Stimulated activated naive CD8-positive, alpha-beta T cell treated with anti-CD3 and anti-CD28 coated beads, Interleukin-15, Interleukin-2, amounts not matched to agents 100 U/mL and 50 U/mL, for 24 hours (primary cell): Measurements from ENCODE around the gene IGF2R.

Experiments
- ATAC-seq: fragments of 150-1000 bp; cut with Tn5 transposase; one replicate; pipeline ENCODE4 v1.10.0; 2021
- DNase-seq: peaks from one replicate; pipeline ENCODE4 v3.0.0; 2021

Gene IGF2R

DNA sequence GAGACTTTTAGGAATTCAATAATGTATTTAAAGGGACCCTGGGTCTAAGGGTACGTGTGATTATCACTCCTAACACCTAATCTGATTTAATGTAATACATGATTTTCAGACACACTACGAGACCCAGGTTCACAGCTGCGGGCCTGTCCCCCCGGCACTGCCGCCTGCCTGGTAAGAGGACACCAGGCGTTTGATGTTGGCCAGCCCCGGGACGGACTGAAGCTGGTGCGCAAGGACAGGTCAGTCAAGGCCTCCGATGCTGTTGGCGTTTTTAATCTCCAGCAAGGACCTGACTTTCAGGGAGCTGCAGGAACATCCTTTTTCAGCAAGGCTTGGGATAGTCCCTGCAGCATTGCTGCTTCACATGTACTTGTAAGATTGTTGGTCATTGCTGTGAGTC, 58.2 kb downstream of the IGF2R start:
- DNase-seq (no peak), ATAC-seq (no peak)

DNA sequence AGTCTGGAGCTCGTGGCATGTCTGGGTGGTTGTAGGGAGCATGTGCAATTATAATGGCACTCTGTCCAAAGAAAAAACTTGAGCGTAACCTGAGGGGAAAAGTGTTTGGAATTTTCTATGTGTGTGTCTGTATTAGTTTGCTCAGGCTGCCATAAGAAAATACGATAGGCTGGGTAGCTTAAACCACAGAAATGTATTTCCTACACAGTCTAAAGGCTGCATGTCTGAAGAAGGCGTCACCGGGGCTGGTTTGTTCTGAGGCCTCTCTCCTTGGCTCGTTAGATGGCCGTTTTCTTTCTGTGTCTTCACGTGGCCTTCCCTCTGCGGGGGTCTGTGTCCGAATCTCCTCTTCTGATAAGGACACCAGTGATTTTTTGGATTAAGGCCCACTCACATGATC, 59.0 kb downstream of the IGF2R start:
- ATAC-seq (no peak), DNase-seq (no peak)

DNA sequence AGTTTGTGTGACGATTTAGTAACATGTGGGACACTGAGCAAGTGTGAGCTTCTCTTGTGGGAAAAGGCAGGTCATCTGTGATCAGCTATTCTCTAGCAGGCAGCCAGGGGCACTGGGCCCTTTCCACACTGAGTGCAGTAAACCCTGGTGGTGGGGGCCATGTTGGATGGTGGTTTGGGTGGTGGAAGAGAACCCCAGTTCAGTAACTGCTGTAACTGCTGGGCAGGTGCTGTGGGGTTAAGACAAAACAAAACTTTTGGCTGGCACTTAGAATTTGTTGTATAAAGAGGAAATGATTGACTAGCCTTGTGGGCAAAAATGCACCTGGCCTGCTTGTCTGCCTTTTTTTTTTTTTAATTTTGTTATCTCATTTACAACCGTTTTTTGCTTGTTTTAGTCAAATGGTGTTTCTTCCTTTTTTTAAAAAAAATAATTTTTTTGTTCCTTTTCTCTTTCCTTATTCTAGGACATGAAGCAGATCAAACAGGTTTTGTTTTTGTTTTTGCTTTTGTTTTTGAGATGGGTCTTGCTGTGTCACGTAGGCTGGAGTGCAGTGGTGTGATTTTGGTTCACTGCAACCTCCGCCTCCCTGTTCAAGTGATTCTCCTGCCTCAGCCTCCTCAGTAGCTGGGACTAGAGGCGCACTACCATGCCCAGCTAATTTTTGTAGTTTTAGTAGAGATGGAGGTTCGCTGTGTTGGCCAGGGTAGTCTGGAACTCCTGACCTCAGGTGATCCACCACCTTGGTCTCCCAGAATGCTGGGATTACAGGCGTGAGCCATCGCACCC, 59.8 kb downstream of the IGF2R start:
- ATAC-seq: peak; percentile 53
- no peak for DNase-seq

DNA sequence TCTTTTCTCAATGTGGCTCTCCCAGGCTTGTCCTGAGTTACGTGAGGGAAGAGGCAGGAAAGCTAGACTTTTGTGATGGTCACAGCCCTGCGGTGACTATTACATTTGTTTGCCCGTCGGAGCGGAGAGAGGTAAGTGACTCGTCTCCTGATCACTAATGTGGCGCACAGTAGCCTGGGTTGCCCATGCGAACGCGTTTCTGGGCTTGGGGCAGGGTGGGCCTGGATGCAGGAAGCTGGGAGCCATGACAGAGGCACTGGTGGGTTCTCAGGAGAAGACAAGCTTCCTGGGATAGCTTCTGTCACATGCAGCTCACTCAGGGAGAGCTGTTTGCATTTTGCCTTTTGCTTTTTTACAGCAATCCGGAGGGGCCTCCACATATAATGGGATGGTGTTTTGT, 60.6 kb downstream of the IGF2R start:
- no peak for ATAC-seq
- no peak for DNase-seq

DNA sequence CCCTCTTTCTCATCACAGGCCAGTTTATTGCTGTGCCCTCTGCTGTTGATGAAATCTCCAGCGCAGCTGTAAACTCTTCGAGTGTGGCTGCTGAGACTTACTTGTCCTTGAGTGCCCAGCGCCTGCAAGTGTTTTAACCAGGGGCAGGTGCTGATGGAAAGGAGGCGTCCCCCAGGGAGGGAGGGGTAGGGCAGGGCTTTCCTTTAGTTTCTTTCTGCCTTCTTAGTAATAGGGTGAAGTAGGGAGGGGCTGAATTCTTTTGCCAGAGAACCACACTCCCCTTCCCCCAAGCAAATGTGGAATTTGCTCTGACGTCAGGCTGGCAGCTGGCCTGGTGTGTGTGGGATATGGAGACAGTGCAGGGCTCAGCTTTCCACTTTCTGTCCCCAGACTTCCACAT, 61.2 kb downstream of the IGF2R start:
- DNase-seq: no peak
- ATAC-seq: no peak

DNA sequence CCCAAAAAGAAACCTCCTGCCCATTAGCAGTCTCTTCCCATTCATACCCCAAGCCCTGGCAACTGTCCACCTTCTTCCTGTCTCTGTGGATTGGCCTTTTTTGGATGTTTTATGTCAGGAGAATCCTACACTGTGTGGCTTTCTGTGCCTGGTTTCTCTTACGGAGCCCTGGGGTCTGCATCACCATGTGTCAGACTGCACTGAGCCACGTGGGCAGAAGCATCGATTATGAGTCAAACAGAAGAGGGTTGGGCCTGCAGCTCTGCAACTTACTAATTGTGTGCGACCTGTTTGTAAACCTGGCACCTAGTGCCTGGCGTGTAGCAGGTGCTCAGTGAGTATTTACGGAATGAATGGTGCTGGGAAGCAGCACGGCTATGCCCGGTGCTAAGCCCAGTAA, 62.6 kb downstream of the IGF2R start:
- DNase-seq: no peak

DNA sequence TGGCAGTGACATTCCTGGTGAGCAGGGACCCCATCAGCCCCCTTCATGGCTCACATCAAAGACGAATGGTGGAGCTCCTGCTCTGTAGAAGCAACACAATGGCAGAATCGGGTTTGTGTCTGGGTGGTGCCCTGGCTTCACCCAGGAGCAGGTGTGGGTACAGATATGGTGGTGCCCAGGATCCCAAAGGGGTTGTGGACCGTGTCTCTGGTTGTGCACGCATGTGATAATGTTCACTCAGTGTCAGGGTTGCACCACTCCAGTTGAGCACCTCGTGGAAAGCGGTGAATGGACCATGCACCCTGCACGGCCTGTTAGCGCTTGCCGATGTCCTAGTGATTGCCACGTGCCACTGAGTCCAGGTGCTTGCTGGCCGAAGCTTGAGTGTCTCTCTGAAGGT, 63.0 kb downstream of the IGF2R start:
- DNase-seq (no peak), ATAC-seq (no peak)

More for the DNA sequence above, 62.6 kb downstream of the IGF2R start:
- no peak for ATAC-seq

DNA sequence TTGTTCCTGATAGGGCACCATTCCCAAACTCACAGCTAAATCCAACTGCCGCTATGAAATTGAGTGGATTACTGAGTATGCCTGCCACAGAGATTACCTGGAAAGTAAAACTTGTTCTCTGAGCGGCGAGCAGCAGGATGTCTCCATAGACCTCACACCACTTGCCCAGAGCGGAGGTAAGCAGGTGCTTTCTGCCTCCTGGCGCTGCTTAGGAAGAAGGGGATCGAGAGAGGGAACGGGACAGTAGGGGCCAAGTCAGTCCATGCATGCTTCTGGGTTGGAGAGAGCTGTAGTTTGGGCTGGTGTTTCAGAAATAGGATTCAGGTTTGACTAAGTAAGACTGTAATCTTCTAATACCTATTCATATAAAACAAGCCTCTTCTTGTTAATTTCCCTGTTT, 63.7 kb downstream of the IGF2R start:
- ATAC-seq (no peak), DNase-seq (no peak)

DNA sequence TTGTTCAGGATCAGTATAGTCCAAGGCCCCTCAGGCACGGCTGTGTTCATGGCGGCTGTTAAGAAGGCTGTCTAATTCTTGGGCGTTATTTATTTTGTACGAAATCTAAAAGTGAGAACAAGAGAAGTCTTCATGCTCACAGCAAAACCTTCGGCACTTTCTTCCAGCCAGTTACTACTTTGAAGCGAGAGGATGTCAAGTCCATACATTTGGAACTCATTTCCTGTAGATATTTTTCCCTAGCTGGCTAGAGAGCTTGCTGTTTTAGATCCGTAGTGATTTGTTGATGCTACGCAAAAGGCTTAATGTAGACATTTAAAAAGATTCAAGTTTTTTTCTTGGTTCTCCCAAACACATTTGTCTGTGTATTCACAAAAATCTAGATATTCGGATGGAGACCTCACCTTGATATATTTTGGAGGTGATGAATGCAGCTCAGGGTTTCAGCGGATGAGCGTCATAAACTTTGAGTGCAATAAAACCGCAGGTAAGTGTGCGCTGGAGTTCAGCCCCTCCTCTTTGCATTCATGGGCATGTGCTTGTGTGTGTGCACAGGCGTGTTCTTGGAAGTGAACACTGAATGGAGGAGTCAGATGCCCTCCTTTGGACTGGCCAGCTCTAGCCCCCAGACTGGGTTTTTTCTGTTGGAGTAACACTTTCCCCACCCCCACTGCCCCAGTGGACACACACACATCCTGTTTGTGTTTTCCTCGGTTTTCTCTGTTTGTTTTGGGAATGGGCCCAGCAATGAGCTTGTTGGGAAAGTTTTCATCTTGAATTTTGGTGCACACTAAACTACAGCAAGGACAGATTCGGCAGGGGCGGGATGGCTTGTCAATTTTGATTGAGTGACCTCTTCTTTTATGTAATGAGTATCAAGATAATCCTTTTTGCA, 65.4 kb downstream of the IGF2R start:
- no peak for DNase-seq
- no peak for ATAC-seq

DNA sequence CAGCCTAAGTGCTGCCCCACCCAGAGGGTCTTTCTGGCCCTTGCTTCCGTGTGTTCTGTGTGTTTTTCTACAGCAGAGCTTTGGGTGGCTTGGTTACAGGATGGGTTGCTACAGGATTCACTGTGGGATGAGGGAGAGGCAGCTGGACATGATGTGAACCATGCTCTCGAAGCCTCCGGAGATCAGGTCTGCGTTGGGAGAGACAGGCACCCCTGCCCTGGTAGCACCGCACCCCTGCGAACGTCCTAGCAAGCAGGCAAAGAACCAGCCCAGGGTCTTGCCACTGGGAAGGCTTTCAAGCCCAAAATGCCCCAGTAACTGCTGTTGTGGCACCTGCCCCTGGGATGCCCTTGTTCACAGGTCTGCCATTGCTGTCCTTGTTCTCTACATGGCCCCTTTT, 66.4 kb downstream of the IGF2R start:
- DNase-seq: no peak
- ATAC-seq: no peak

DNA sequence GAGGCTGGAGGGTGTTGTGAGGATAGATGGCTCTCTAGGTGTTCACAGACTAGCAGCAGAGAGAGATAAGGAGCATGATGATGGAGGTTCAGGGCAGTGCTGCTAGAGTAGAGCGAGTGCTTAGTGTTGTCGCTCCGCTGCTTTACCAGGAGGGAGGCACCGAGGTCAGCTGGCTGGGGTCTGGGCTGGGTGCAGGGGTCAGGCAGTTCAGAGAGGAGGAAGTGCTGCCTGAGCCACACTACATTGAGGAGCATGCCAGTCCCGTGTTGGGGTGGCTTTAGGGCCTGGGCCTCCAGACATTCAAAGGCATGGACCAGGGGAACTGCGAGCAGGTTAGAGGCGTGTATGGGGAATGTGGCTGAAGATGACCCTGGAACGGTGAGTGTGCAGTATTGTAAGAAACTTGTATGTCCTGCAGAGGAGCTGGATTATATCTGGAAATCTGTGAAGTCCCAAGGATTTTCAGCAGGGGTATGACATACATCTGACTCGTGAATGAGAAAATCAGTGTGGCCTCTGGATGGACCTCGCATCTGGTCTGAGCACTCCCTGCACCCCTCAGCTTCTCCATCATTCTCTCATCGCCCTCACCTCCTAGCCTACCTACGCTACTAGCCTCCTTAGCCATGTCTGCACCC, 66.9 kb downstream of the IGF2R start:
- DNase-seq: no peak
- no peak for ATAC-seq

DNA sequence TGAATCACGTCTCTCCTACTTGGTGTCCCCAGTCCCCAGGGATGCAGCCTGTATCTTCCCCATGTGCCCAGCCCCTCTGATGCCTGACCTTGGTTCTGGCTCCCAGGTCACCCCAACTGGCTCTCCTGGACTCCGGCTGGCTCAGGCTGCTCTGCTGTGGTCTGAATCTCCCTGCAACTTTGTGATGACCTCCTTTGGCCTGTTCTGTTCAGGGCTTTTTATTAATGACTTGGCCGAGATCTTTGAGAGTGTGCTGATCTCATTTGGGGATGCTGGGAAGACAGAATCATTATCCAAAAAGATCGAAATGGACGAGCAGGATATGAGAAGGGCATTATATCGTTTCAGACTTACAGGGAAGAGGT, 67.4 kb downstream of the IGF2R start:
- DNase-seq (no peak), ATAC-seq (no peak)

DNA sequence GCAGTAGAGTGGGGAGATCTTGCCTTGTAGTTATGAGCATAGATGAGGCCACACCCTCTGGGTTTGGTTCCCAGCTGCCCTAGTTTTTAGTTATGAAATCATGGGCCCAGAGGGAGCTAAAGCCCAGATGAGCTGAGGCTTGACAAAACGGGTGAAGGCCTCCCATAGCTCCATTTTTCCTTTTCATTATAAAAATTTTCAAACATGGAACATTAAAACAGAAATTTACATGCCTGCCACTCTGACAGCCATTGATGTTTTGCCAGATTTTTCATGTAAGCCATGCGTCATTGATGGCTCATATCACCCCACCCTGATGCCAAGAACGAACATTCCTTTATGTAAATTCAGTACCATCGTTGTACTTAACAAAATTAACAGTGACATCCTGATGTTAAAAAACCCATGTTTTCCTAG, 67.9 kb downstream of the IGF2R start:
- ATAC-seq: no peak
- no peak for DNase-seq

DNA sequence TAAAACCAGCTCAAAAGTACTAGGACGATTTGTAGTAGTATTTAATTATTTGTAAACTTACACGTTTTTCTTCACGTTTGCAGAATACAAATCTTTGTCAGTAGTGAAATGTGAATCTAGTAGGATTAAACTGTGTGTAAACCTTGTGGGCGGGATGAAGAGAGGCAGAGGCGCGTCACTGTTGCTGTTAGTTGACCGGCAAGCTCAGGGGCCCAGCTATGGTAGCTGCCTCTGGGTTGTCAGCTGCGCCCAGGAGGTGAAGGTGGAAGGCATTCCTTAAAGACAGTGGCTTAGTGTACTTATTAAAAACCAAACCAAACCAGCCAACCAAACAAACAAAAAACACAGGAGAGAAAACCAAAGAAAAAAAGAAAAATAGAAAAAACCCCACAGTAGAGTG, 69.6 kb downstream of the IGF2R start:
- DNase-seq (no peak), ATAC-seq (no peak)

DNA sequence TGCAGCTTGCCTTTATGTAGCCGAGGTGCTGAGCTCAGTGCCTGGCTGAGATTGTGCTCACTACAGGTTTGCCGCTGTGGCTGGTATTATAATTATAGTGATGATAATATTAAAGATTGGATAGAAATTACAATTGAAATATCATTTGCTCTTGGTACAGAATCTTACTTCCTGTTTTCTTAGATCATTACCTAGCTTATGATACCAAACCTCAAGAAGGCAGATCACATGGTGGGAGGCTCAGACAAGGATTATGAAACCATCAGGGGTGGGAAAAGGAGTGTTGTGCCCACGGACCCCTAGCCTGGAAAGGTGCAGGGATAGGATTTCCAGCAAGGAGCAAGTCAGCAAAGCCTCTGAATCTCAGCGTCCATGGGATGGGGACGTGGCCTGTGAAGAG, 70.6 kb downstream of the IGF2R start:
- no peak for DNase-seq
- ATAC-seq: no peak

DNA sequence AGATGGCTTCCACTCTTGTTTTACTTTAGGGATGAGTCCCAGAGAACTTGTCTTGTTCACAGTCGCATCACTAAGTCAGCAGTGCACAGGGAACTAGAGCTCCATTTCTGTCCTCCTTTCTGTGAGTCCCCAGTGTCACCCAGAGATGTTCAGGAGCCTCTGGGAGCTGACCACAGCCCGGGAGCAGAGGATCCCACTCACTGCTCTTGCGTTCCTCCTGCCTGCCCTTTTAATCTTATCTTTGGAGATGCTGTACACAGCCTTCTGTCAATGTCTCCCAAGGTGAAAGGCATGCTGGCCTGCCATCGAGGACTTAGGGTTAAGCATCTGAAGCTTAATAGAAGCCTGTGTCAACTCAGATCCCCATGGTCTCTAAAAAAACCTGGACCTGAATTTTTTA, 71.2 kb downstream of the IGF2R start:
- ATAC-seq (no peak), DNase-seq (no peak)

DNA sequence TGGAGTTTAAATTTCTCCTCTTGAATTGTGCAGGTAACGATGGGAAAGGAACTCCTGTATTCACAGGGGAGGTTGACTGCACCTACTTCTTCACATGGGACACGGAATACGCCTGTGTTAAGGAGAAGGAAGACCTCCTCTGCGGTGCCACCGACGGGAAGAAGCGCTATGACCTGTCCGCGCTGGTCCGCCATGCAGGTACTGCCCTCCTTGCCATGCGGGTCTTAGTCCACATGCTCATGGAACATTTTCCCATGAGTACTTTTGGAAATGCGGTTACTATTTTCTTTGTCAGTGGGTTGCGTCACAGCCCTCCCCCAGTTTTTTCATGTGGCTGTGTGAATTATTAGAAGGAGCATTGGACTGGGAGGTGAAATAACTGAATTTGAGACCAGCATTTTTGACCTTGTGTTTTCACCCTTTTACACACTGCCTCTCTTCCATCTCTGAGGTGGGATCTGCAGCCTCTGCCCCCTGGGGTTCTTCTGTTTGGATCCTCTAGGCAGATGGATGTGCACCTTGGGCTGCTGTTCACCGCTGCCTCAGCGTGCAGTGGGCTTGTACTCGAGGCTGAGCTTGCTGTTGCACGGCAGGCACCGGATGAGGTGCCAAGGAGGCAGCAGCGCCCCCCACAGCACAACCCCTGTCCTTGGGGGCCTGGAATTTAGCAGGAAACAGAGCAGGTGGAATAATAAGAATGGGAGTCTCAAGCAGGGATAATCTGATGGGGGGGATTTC, 71.8 kb downstream of the IGF2R start:
- DNase-seq: no peak

DNA sequence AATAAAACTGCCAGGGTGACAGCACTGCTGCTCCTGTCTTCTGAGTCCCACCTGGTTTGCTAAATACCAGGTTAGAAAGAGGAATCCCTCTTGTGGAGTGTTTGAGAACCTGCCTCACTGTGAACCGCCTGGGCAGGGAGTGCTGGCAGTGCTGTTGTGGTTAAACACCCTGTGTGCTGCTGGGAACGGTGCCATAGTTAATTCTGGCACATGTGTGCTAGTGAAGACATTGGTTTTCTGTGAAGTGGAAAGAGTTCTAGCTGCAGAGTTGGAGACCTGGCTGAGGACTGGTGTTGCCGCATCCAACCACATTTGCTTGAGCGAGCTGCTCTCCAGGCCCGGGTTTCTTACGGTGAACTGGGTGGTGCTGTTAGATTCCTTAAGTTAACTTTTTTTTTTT, 72.7 kb downstream of the IGF2R start:
- no peak for ATAC-seq
- DNase-seq: no peak

More for the DNA sequence above, 71.8 kb downstream of the IGF2R start:
- no peak for ATAC-seq

DNA sequence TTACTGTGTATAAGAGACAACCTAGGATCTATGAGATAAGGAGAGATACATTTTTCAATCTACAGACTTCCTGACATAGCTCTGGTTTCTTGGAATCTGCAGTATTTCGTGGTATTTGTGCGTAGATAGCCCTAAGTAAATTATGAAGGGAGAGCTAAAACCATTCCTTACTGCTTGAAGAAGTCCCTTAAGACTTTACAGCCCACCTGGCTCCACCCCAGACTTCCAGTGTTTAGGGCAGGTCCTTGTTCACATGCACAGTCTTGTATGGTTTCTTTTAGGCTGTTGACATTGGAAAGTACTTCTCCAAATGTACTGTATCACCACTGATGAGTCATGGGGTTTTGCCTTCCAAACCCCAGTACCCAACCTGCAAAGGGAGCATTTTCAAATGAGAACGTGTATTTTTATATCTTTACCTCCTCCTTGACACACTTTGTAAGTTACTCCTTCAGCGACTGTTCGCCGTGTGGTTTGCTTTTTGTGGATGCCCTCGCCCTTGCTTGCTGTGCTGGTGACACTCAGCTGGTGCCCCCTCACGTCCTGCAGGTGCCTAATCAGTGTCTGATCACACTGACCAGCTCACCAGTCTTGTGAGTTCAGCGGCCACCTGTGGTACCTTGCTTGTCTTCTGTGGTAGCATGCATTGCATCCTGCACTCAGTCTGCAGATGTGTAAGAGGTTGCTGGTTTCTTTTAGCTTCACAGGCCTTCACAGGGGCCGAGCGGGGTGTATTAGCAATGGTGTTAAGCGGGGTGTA, 73.3 kb downstream of the IGF2R start:
- ATAC-seq: no peak
- no peak for DNase-seq

DNA sequence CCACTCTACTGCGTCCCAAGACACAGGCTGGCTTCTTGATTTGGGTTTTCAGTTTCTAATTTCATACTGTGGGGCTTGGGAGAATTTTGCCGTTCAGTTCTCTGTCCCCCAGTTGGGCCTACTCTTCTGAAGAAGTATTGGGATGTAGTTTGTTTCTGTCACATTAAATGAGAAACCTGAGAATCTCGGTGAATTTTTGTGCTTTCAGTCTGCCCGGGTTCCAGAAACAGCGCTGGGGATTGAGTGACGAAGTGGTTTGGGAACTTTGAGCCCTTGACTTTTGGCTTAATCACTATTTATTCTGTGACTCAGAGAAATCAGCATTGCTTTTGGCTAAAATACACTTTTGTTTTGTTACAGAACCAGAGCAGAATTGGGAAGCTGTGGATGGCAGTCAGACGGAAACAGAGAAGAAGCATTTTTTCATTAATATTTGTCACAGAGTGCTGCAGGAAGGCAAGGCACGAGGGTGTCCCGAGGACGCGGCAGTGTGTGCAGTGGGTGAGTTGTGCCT, 74.0 kb downstream of the IGF2R start:
- no peak for ATAC-seq

DNA sequence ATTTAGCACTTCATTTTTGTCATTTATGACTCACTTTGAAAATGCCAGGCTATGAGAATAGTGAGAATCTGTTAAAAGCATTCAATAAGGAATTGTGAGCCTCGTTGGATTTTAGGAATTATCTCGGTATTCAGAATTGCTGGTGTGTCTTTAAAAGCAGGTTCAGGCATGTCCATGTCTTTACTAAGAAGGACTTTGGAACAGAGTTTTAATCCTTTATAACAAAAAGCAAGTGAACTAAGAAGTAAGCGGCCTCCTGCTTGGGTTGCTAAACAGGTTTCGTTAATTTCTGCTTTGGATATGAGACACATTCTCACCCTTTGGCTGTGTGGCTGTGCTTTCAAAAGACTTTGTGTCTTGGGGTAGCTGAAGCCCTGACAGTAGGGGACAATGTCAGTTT, 74.9 kb downstream of the IGF2R start:
- ATAC-seq (no peak), DNase-seq (no peak)

More for the DNA sequence above, 74.0 kb downstream of the IGF2R start:
- DNase-seq: no peak
